Stimulated activated CD4-positive, alpha-beta T cell treated with anti-CD3 and anti-CD28 coated beads, Interleukin-2, amount 100 ng/mL, for 48 hours (primary cell): ENCODE measurements around the gene OPTC.

Experiments used
- DNase-seq, 2 donors: peaks; one replicate each; pipeline ENCODE4 v3.0.0-alpha.2; 2020

The OPTC gene

GRCh38 chr1:203518541-203518940, 24.6 kb downstream of the OPTC start:
- no peak for DNase-seq

GRCh38 chr1:203519053-203519840, 25.3 kb downstream of the OPTC start:
- DNase-seq: no peak

GRCh38 chr1:203519896-203520295, 25.9 kb downstream of the OPTC start:
- DNase-seq: no peak

GRCh38 chr1:203520315-203520714, 26.4 kb downstream of the OPTC start:
- DNase-seq: no peak

DNA sequence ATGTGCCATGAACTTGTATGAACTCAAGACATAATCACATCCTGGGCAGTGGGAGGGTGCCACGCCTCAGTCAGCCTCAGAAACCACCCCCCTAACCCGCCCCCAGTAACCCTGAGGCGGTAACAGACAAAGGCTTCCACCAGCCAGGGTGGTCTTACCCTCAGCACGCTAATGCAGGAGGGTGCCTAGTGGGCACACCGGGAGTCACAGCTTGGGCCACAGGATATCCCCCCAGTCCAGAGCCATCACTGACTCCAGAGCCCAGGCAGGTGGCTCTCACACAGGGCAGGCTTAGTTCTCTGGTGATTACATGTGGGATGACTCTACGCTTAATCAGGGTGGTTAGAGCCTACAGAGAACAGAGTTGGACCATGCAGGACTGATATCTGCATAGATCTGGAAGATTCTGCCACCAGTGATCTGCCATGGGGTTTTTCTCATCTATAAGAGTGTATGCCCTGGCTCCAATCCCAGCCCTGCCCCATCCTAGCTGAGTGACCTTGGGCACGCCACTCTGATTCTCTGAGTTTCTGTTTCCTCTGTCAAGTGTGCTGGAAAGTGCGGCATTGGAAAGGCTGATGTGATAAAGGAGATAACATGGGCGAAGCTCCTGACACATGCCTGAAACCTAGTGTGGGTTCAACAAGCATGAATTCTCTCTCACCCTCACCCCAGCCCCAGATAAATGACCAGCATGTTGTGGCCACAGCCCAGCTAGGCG, 27.3 kb downstream of the OPTC start:
- no peak for DNase-seq

- no peak for DNase-seq
Measured at GRCh38 chr1:203521812-203522211, 27.9 kb downstream of the OPTC start.

- DNase-seq: no peak
Measured at GRCh38 chr1:203522237-203522636, 28.3 kb downstream of the OPTC start.

DNA sequence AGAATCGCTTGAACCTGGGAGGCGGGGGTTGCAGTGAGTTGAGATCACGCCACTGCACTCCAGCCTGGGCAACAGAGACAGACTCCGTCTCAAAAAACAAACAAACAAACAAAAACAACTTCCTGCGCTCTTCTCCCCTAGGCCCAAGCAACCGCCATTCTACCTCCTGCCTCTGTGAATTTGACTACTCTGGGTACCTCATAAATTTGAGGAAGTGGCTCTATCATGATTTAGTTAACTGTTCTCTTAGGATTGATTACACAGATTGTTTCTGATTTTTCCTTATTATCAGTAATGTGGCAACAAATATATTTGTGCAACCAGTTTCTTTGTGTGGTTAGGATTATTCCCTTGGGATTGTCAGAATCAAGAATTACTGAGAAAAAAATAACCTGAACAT, 29.7 kb downstream of the OPTC start:
- DNase-seq: no peak

GRCh38 chr1:203524152-203524551, 30.2 kb downstream of the OPTC start:
- DNase-seq: no peak

DNA sequence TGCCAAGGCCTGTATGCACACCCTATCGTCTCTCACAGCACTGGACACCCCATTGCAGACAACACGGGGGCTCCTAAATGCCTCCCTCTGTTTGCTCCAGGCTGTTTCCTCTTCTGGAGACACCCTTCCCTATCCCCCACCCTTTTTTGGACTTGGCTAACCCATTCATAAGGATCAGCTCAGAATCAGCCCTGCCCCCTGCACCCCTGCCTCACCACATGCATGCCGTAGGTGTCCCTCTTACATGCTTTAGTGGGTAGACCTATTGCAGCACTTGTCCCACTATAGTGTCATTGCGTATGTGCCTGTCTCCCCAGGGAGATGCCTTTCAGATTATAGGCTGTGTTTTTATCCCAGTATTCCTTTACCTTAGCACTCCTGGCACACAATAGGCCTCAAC, 30.9 kb downstream of the OPTC start:
- DNase-seq: no peak

GRCh38 chr1:203525685-203526084, 31.7 kb downstream of the OPTC start:
- DNase-seq: no peak

GRCh38 chr1:203526130-203526529, 32.2 kb downstream of the OPTC start:
- no peak for DNase-seq

DNA sequence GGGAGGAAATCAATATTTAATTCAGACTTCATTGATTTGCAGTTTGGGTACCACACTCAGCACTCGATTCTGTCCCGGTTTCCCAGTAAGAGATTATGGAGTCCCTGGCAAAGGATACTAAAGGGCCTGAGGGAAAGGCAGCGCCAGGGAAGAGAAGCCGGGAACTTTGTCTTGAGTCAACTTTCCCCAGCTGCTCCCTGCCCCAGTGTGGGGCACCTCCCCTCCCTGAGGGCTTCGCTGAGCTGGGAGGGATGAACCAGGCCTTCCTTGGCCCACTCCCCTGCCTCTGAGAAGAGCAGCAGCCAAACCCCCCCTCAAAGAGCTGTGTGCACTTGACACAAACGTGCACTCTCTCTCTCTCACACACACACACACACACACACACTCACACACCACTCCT, 32.6 kb downstream of the OPTC start:
- no peak for DNase-seq

- DNase-seq: no peak
Measured at GRCh38 chr1:203527013-203527412, 33.1 kb downstream of the OPTC start.

- no peak for DNase-seq
Measured at GRCh38 chr1:203528063-203528462, 34.1 kb downstream of the OPTC start.

DNA sequence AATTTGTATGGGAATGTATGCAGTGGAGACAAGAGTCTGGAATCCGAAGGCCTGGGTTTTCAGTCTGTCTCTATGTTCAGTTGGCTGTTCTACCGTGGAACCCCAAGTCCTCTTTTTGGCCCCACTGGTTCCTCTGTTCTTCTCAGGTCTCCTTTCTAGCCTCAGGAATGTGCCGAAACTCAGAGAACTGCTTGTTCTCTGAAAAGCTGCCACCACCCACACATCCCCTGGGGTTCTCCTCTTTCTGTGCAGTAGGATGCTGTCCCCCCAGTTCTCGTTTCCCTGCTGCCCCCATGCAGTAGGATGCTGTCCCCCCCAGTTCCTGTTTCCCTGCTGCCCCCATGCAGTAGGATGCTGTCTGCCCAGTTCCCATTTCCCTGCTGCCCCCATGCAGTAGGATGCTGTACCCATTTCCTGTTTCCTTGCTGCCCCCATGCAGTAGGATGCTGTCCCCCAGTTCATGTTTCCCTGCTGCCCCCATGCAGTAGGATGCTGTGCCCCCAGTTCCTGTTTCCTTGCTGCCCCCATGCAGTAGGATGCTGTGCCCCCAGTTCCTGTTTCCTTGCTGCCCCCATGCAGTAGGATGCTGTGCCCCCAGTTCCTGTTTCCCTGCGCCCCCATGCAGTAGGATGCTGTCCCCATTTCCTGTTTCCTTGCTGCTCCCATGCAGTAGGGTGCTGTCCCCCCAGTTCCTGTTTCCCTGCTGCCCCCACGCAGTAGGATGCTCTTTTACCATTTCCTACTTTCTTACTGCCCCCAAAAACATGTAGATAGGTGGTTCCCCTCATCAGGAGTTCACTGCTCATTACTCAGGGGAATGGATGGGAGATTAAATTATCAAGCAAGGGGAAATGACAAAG, 35.3 kb downstream of the OPTC start:
- DNase-seq: no peak

DNA sequence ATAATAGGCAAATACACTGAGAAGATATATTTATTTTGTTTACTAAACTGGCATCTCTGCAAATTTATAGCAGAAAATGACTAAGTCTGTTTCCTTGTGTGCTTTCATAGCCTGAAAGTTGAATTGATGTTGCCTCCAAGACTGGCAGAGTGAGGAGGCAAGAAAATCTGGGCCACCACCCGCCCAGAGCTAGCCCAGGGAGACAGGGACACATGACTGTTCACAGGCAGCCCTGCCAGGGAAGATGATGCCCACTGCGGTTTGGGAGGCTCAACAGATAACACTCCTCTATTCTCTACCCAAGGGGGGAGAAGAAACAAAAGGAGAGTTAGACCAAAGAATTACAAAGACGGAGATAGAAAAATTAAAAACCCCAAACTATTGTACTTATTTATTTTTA, 37.1 kb downstream of the OPTC start:
- no peak for DNase-seq

DNA sequence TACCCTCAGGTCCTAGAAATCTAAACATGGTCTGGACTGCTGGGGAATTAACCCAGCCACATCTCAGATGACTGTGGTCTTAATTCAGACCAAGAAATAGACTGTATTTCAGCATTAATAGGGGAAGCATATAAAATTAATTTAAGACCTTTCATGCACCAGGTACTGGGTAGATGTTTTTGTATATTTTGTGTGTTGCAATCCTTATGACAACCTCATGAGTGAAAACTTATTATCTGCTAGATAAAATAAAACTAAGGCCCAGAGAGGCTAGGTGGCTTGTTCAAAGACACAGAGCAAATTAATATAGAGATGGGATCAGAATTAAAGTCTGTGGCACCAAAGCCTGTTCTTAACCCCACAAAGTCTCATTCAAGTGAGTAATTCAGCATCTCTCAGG, 40.1 kb downstream of the OPTC start:
- no peak for DNase-seq

GRCh38 chr1:203534526-203534925, 40.6 kb downstream of the OPTC start:
- DNase-seq: no peak

GRCh38 chr1:203536575-203536974, 42.6 kb downstream of the OPTC start:
- DNase-seq: no peak

DNA sequence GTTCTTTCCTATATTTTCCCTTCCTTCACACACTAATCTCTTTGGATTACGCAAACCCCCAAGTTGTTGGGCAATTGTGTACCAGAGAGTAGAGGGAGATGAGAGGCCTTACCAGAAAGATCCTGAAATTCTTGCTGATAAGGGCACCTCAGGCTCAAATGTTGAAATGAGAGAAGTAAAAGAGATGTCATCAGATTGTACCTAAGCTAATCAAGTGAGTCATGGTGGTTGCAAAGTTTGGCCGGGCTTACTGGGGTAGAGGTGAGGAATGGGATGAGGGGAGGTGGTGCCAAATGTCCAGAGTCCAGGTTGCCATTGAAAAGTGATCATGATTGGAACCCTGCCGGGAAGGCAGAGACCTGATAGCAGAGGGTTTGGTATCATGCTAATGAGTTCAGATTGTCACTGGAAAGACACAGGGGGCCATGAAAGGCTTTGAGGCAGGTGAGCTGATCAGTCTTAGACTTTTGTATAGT, 43.1 kb downstream of the OPTC start:
- no peak for DNase-seq

DNA sequence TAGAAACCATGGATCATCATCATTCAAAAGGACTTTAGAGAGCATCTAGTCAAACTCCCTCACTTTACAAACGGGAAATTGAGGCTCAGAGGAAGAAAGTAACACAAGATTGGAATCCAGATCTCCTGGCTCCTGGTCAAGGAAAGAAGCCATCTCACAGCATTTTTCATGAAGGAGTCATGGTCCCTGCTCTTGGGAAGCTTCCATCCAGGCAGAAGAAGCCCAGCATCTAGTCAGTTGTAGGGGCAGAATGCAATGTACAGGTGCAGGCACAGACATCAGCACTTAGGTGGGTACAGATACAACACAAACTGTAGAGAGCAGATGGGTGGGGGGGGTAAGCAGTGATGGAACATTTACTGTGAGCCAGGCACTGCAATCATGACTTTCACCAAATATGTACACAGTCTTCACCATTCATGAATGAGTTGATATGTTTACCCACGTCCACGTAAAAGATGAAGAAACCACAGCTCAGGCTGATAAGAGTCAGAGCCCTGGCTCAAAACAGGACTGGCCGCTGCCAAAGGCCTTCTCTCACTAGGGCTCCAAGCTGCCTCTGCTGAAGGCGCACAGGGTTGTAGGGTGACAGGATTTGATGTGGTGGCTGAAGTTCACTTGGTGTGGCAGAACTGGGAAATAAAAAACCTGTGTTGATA, 44.0 kb downstream of the OPTC start:
- no peak for DNase-seq

- no peak for DNase-seq
Measured at GRCh38 chr1:203538726-203539125, 44.8 kb downstream of the OPTC start.
